Limb (tissue), 2 donors: ENCODE measurements around the gene EIF4G1.
"Not testable (repeated sequence)": the region's sequence is repeated elsewhere in the genome, so short reads cannot be mapped to it uniquely, and the experiment has no call there.

Experiments
- DNase-seq, 2 donors: peaks; one replicate each; pipeline ENCODE4 v3.0.0-alpha.2; 2016; ENCODE audit errors: extremely low spot score in 2 of 2

Gene EIF4G1, protein sequence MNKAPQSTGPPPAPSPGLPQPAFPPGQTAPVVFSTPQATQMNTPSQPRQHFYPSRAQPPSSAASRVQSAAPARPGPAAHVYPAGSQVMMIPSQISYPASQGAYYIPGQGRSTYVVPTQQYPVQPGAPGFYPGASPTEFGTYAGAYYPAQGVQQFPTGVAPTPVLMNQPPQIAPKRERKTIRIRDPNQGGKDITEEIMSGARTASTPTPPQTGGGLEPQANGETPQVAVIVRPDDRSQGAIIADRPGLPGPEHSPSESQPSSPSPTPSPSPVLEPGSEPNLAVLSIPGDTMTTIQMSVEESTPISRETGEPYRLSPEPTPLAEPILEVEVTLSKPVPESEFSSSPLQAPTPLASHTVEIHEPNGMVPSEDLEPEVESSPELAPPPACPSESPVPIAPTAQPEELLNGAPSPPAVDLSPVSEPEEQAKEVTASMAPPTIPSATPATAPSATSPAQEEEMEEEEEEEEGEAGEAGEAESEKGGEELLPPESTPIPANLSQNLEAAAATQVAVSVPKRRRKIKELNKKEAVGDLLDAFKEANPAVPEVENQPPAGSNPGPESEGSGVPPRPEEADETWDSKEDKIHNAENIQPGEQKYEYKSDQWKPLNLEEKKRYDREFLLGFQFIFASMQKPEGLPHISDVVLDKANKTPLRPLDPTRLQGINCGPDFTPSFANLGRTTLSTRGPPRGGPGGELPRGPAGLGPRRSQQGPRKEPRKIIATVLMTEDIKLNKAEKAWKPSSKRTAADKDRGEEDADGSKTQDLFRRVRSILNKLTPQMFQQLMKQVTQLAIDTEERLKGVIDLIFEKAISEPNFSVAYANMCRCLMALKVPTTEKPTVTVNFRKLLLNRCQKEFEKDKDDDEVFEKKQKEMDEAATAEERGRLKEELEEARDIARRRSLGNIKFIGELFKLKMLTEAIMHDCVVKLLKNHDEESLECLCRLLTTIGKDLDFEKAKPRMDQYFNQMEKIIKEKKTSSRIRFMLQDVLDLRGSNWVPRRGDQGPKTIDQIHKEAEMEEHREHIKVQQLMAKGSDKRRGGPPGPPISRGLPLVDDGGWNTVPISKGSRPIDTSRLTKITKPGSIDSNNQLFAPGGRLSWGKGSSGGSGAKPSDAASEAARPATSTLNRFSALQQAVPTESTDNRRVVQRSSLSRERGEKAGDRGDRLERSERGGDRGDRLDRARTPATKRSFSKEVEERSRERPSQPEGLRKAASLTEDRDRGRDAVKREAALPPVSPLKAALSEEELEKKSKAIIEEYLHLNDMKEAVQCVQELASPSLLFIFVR (N-terminal part only)

GRCh38 chr3:184314363-184314699 is at the start of gene EIF4G1:
Gene EIF4G1, plus strand, starts transcription at chr3:184314606. Its CDS starts 1,191 bp downstream, at chr3:184315797.
- peak; percentile 95 to 96 for DNase-seq

DNA sequence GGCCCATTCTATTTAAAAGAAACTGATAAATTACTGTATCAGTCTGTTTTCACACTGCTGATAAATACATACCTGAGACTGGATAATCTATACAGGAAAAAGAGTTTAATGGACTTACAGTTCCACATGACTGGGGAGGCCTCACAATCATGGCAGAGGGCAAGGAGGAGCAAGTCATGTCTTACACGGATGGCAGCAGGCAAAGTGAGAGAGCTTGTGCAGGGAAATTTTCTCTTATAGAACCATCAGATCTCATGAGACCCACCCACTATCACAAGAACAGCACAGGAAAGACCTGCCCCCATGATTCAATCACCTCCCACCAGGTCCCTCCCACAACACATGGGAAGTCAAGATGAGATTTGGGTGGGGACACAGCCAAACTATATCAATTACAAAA is 47.2 kb upstream of the EIF4G1 start:
- DNase-seq: not testable (repeated sequence)

DNA sequence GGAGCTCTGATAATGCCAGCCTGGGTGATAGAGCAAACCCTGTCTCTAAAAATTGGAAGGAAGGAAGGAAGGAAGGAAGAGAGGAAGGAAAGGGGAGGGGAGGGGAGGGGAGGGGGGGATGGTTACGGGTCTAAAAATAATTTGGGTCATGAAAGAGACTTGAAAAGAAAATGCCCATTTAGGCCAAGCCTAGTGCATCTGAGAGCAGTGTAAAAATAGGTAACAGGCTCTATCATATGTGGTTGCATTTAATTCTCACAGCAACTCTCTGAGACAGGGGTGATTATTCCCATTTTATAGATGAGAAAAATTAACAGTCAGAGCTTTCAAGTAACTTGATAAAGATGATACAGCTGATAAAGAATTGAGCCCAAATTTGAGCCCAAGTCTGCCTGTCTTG is 42.1 kb upstream of the EIF4G1 start:
- DNase-seq: no peak

DNA sequence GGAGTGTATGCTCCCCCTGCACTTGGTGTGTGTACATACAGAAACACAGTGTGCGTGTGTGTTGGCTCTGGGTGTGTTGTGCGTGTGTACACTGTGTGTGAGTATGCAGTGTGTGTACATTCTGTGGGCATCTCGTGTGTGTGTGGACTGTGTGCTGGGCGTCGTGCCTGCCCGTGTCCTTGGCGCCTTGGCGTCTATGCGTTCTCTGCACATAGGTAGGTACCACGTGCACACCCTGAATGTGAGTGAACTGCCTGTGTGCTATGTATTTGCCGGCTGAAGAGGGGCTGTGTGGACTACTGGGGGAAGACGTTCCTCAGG is 39.1 kb upstream of the EIF4G1 start:
- no peak for DNase-seq

GRCh38 chr3:184275961-184276910 is 38.2 kb upstream of the EIF4G1 start, which contains the start of gene ECE2:
Gene ECE2, plus strand, starts transcription at chr3:184276022. Its CDS starts 132 bp downstream, at chr3:184276154.
- DNase-seq: no peak

DNA sequence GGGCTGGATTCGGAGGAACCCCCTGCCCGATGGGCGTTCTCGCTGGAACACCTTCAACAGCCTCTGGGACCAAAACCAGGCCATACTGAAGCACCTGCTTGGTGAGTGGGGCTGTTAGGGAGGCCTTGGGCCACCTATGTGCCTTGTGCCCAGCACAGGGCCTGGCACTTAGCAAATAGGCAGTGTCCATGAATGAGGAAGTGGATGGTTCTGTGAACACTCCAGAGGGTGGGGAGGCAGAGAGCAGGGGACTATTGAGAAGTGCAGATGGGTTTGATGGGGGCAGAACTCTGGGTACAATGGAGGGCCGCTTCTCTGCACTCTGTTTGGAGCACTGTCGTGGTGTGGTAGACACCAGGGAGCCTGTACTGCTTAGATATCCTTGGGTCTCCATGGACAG is 37.0 kb upstream of the EIF4G1 start:
- no peak for DNase-seq

DNA sequence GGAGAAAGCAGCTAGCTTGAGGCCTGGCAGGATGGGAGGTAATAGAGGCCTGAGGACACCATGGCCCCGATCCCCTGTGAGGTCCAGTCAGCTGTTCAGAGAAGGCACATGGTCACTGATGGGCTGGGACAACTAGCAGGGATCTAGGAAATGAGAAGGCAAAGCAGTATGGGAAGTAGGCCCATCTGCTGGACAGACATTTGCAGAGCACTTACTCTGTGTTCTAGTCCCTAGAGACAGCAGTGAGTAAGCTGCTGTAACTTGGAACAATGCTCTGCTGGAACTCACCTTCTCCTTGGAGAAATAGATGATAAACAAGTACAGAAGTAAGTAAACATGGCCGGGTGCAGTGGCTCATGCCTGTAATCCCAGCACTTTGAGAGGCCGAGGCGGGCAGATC is 31.5 kb upstream of the EIF4G1 start:
- DNase-seq: no peak

DNA sequence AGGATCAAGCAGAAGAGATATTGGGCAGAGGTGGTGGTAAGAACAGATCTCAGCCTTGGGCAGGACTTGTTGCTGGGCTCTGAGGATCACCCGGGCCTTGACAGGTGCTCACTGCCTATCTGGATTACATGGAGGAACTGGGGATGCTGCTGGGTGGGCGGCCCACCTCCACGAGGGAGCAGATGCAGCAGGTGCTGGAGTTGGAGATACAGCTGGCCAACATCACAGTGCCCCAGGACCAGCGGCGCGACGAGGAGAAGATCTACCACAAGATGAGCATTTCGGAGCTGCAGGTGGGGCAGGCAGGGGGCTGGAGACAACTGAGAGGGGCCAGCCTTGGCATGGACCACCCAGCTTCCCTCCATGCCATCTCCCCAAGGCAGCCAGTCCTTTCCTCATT is 30.7 kb upstream of the EIF4G1 start:
- DNase-seq: no peak

DNA sequence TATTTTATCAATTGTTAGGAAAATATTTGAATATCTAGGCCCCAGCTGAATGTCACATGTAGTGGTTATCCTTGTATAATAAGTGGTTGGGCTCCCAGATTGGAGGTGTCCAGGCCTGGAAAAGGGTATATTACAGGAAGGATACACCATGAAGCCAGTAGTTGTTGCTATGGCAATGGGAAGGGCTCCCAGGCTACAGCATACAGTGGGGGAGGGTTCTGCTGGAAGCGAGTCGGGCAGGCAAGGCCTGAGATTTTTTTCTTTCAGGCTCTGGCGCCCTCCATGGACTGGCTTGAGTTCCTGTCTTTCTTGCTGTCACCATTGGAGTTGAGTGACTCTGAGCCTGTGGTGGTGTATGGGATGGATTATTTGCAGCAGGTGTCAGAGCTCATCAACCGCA is 29.7 kb upstream of the EIF4G1 start:
- DNase-seq: peak; percentile 59

GRCh38 chr3:184289426-184289938 is 24.9 kb upstream of the EIF4G1 start:
- DNase-seq: peak in 1 of 2 donors; percentile 60

- DNase-seq: no peak
These were observed 24.1 kb upstream of the EIF4G1 start for GRCh38 chr3:184290331-184290730.

GRCh38 chr3:184291044-184291737 is 23.2 kb upstream of the EIF4G1 start:
- no peak for DNase-seq

- DNase-seq: no peak
These were observed 22.5 kb upstream of the EIF4G1 start for GRCh38 chr3:184291738-184292445.

DNA sequence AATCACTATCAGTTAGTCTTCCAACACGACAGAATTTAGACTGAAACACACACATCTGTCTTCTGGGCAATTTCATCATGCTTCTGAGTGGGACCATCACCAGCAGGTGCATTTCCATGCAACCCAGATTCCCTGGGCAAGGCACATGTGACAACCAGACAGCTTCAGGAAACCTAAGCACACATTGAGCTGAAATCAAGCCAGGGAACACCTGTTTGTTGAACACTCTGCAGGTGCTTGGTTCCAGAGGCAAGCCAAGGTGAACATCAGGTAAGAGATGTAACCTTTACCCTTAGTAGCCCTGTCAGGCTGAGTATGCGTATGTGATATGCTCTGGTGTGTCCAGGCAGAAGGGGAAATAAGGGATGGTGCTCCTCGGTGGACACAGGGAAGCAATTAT is 18.6 kb upstream of the EIF4G1 start:
- no peak for DNase-seq

DNA sequence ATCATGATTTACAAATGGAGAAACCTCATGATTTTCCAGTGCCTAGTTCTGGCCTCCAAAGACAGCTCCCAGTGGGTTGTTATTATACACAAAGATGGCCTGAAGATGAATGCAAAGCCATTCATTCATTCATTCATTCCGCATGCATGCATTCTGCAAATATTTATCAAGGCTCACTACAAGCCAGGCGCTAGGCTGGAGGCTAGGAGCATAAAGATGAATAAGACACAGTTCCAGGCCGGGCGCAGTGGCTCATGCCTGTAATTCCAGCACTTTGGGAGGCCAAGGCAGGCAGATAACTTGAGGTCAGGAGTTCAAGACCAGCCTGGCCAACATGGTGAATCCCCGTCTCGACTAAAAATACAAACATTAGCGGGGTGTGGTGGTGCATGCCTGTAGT is 17.8 kb upstream of the EIF4G1 start:
- DNase-seq: no peak

- DNase-seq: peak; percentile 95 to 99
These were observed 15.5 kb upstream of the EIF4G1 start, which contains the start of gene PSMD2 for GRCh38 chr3:184298759-184299487. Gene PSMD2, plus strand, starts transcription at chr3:184299241. Its CDS starts 26 bp downstream, at chr3:184299267.

DNA sequence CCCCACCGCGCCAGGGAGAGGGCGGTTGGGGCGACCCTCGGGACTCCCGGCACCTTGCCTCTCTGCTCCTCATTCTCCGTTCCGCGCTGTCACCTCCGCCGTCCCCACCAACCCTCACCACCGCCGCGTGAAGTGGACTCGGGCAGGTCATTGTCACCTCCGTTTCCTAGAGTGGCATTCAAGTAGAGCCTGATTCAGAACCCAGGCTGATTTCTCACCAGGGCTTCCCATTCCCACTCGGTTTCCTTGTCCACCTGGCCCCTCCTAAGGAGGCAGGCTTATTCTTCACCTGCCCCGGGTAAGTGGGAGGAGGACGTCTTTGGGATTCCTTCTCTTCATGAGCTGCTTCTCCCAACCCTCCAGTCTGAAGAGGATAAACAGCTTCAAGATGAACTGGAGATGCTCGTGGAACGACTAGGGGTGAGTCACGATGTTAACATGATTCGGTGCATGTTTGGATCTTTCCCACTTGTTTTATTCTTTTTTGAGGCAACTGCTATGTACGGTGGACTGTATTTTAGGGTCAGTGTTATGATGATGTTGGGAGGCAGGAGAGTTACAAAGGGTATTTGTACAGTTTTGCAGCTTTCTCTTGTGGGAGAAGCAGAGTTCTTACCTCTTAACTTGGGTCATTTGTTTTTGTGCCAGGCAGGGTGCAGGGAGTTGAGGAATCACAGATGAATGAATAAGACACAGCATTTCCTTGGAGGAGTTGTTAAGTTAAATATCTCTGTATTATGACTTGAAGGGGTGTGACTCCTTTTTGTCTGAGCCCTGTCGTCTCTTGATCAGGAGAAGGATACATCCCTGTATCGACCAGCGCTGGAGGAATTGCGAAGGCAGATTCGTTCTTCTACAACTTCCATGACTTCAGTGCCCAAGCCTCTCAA is 14.7 kb upstream of the EIF4G1 start:
- DNase-seq: no peak
